IMR-90 (cell line): Measurements from ENCODE around the gene HS6ST3.

Experiments used
- CTCF ChIP-seq: conservative IDR thresholded peaks from 2 replicates; pipeline ENCODE4 v1.5.1; 2012; ENCODE audit warnings: mild to moderate bottlenecking, low read depth, low read length, improper control_type of control experiment
- POLR2A ChIP-seq: IDR thresholded peaks from 2 replicates; pipeline ENCODE4 v1.6.1; 2012; ENCODE audit warnings: mild to moderate bottlenecking, low read depth, low read length
- RAD21 ChIP-seq: IDR thresholded peaks from 2 replicates; pipeline ENCODE4 v1.6.1; 2012; ENCODE audit warnings: low read length, improper control_type of control experiment

GRCh38 chr13:96075953-96076543 is 13.9 kb upstream of the HS6ST3 start:
- TF ChIP-seq RAD21, result no peak
- peak; percentile 61 for TF ChIP-seq CTCF
- TF ChIP-seq POLR2A, result no peak
